PC-9 (cell line): ENCODE results near the gene ARGLU1. TPM values are rescaled to one million over a fixed set of nuclear protein-coding genes. Genes with fewer than 3 reads are reported as not detected.

Experiments
- BruUV-seq: library from RNA; stranded (reverse); fragments of 400-500 nt; replicated peaks from 2 replicates; lab custom pipeline; 2021; lab: Mats Ljungman, UMichigan
- CTCF ChIA-PET: fragments of 300-600 bp; sonication (Branson Sonifier 250); formaldehyde crosslinking; loops from one replicate; lab custom pipeline; 2022; ENCODE audit warnings: antibody characterized with exemption; lab: Charles Lee
- POLR2A ChIA-PET: fragments of 300-600 bp; sonication (Branson Sonifier 250); formaldehyde crosslinking; loops from one replicate; lab custom pipeline; 2022; ENCODE audit warnings: antibody characterized with exemption; ENCODE audit not compliant: unreplicated experiment; lab: Charles Lee
- DNase-seq, 2 experiments: peaks; one replicate each; pipeline versions ENCODE4 v3.0.0 to v3.0.0-alpha.2; 2015 to 2022; ENCODE audit warnings: mixed read lengths in 1 of 2
- H2AFZ ChIP-seq: fragments of 200-600 bp; sonication (generic); 2 replicates; pipeline ENCODE4 v1.8.1; 2017; ENCODE audit warnings: antibody characterized with exemption
- H3F3A ChIP-seq: fragments of 200-600 bp; sonication (generic); 2 replicates; pipeline ENCODE4 v1.8.1; 2017; ENCODE audit warnings: antibody characterized with exemption, mild to moderate bottlenecking, low read depth; ENCODE audit not compliant: insufficient read depth
- H3K27ac ChIP-seq: fragments of 200-600 bp; sonication (generic); 2 replicates; pipeline ENCODE4 v1.6.1; 2016; ENCODE audit warnings: mixed run types
- H3K27me3 ChIP-seq: fragments of 200-600 bp; sonication (generic); 2 replicates; pipeline ENCODE4 v1.6.1; 2016; ENCODE audit warnings: low read depth, mixed run types; ENCODE audit not compliant: insufficient read depth
- H3K36me3 ChIP-seq: fragments of 200-600 bp; sonication (generic); 2 replicates; pipeline ENCODE4 v1.6.1; 2016; ENCODE audit warnings: low read depth, mixed run types
- H3K4me1 ChIP-seq: fragments of 200-600 bp; sonication (generic); replicated peaks from 2 replicates; pipeline ENCODE4 v1.6.1; 2016; ENCODE audit warnings: mixed run types; ENCODE audit not compliant: insufficient read depth
- H3K4me2 ChIP-seq: fragments of 200-600 bp; sonication (generic); 2 replicates; pipeline ENCODE4 v1.6.1; 2017; ENCODE audit warnings: mixed run types
- H3K4me3 ChIP-seq: fragments of 200-600 bp; sonication (generic); 2 replicates; pipeline ENCODE4 v1.6.1; 2016; ENCODE audit warnings: mixed run types
- H3K79me2 ChIP-seq: fragments of 200-600 bp; sonication (generic); 2 replicates; pipeline ENCODE4 v1.6.1; 2017; ENCODE audit warnings: low read depth, mixed run types
- H3K9me2 ChIP-seq: fragments of 200-600 bp; sonication (generic); 2 replicates; pipeline ENCODE4 v1.8.1; 2017; ENCODE audit warnings: mild to moderate bottlenecking; ENCODE audit not compliant: insufficient read depth
- H3K9me3 ChIP-seq: fragments of 200-600 bp; sonication (generic); 2 replicates; pipeline ENCODE4 v1.8.1; 2016; ENCODE audit warnings: low read depth; ENCODE audit not compliant: insufficient read depth
- H4K20me1 ChIP-seq: fragments of 200-600 bp; sonication (generic); 2 replicates; pipeline ENCODE4 v1.8.1; 2017; ENCODE audit not compliant: insufficient read depth
- CTCF ChIP-seq: fragments of 200-600 bp; sonication (generic); conservative IDR thresholded peaks from 2 replicates; pipeline ENCODE4 v1.6.1; 2017; ENCODE audit warnings: mixed run types, antibody characterized with exemption, mild to moderate bottlenecking, moderate library complexity
- EZH2 ChIP-seq: fragments of 200-600 bp; sonication (generic); IDR thresholded peaks from 2 replicates; pipeline ENCODE4 v1.8.0; 2017; ENCODE audit warnings: antibody characterized with exemption, low read depth
- intact Hi-C: fragments of 100-400 bp; cut with micrococcal nuclease; formaldehyde crosslinking; loops from one replicate; pipeline ENCODE4 v1.10.0; 2022; ENCODE audit not compliant: unreplicated experiment
- total RNA-seq: library from RNA; stranded (reverse); gene quantifications from 2 replicates; pipeline ENCODE4 v1.2.3, GENCODE V29; 2021

The ARGLU1 gene
- total RNA-seq, 1 experiment from 2014 or later, result 89.2 TPM

GRCh38 chr13:106597749-106598395, 29.9 kb upstream of the ARGLU1 start:
- Histone ChIP-seq H2AFZ (no peak overlapping the region), H3K27me3 (no peaks in the 10 kb centered on the region), H3K36me3 (no peaks in the 10 kb centered on the region), H3F3A (no peaks in the 10 kb centered on the region), H3K9me3 (no peaks in the 10 kb centered on the region), H3K27ac (no peak overlapping the region), H3K79me2 (no peaks in the 10 kb centered on the region), H3K4me3 (no peak overlapping the region), H3K4me2 (no peak overlapping the region), H4K20me1 (no peaks in the 10 kb centered on the region), H3K9me2 (no peaks in the 10 kb centered on the region), H3K4me1 (no peaks in the 10 kb centered on the region)
- ChIA-PET CTCF (no interaction called here), POLR2A (interaction anchor here (0.6 kb wide), 1 partner anchor 579 kb away, joined by 6 read pairs; no protein-coding TSS in a partner anchor)
- no peak for DNase-seq
- TF ChIP-seq CTCF (no peak), EZH2 (no peak)
- no TSS peak for BruUV-seq
- intact Hi-C loops, result no loop called here

- Histone ChIP-seq H3K27me3 (no peaks in the 10 kb centered on the region), H3K4me1 (no peaks in the 10 kb centered on the region), H3K9me2 (no peaks in the 10 kb centered on the region), H3K79me2 (no peaks in the 10 kb centered on the region), H4K20me1 (no peaks in the 10 kb centered on the region), H2AFZ (no peak overlapping the region), H3F3A (no peaks in the 10 kb centered on the region), H3K9me3 (no peaks in the 10 kb centered on the region), H3K4me2 (no peak overlapping the region), H3K27ac (no peak overlapping the region), H3K4me3 (no peak overlapping the region), H3K36me3 (no peaks in the 10 kb centered on the region)
- TF ChIP-seq EZH2 (no peak), CTCF (no peak)
- ChIA-PET CTCF (no interaction called here), POLR2A (interaction anchor here (0.6 kb wide), 1 partner anchor 578 kb away, joined by 6 read pairs; no protein-coding TSS in a partner anchor)
- BruUV-seq, result no TSS peak
- intact Hi-C loops, result no loop called here
- DNase-seq, result no peak
Observed at GRCh38 chr13:106597186-106597585, 29.2 kb upstream of the ARGLU1 start.

- ChIA-PET POLR2A (no interaction called here), CTCF (no interaction called here)
- Histone ChIP-seq H4K20me1 (no peaks in the 10 kb centered on the region), H3K4me2 (no peak overlapping the region), H3K9me2 (no peaks in the 10 kb centered on the region), H3K4me3 (no peak overlapping the region), H3K27me3 (no peaks in the 10 kb centered on the region), H3K4me1 (no peaks in the 10 kb centered on the region), H2AFZ (no peak overlapping the region), H3F3A (no peaks in the 10 kb centered on the region), H3K9me3 (no peaks in the 10 kb centered on the region), H3K36me3 (no peaks in the 10 kb centered on the region), H3K27ac (no peak overlapping the region), H3K79me2 (no peaks in the 10 kb centered on the region)
- no peak for DNase-seq
- BruUV-seq, result no TSS peak
- TF ChIP-seq CTCF (no peak), EZH2 (no peak)
- intact Hi-C loops, result no loop called here
Observed at GRCh38 chr13:106596275-106596937, 28.5 kb upstream of the ARGLU1 start.
